ENCODE data around the gene EPSTI1.

EPSTI1 gene

GRCh38 chr13:42991898-42992763, at the start of gene EPSTI1:
Gene EPSTI1 (minus strand): TSS chr13:42992241. CDS start chr13:42992165, 76 bp downstream.
- DNase-seq: peak in 1 of 3 experiments; percentile 22

- no peak for DNase-seq
Observed at GRCh38 chr13:43041369-43041921, 49.4 kb upstream of the EPSTI1 start.

- DNase-seq: peak in 1 of 3 experiments; percentile 52
Observed at GRCh38 chr13:43040581-43041368, 48.7 kb upstream of the EPSTI1 start.

GRCh38 chr13:43039966-43040365, 47.9 kb upstream of the EPSTI1 start:
- no peak for DNase-seq

GRCh38 chr13:43036351-43037250, 44.6 kb upstream of the EPSTI1 start:
- no peak for DNase-seq

GRCh38 chr13:43033038-43033437, 41.0 kb upstream of the EPSTI1 start:
- DNase-seq: no peak

- no peak for DNase-seq
Observed at GRCh38 chr13:43031881-43032280, 39.8 kb upstream of the EPSTI1 start.

GRCh38 chr13:43030548-43030947, 38.5 kb upstream of the EPSTI1 start:
- no peak for DNase-seq

GRCh38 chr13:43026262-43026661, 34.2 kb upstream of the EPSTI1 start:
- DNase-seq: no peak

GRCh38 chr13:43023289-43023963, 31.4 kb upstream of the EPSTI1 start, which contains the start of gene DNAJC15:
Gene DNAJC15 (plus strand): TSS chr13:43023586. CDS start chr13:43023627, 41 bp downstream.
- peak in 1 of 3 experiments; percentile 62 for DNase-seq

GRCh38 chr13:43022934-43023288, 30.9 kb upstream of the EPSTI1 start:
- DNase-seq: no peak

- no peak for DNase-seq
Observed at GRCh38 chr13:43021926-43022670, 30.1 kb upstream of the EPSTI1 start.

GRCh38 chr13:43020794-43021193, 28.8 kb upstream of the EPSTI1 start:
- DNase-seq: no peak

GRCh38 chr13:43019811-43020210, 27.8 kb upstream of the EPSTI1 start:
- no peak for DNase-seq

- no peak for DNase-seq
Observed at GRCh38 chr13:43016226-43016625, 24.2 kb upstream of the EPSTI1 start.

GRCh38 chr13:43014162-43014561, 22.1 kb upstream of the EPSTI1 start:
- DNase-seq: no peak

GRCh38 chr13:43009506-43009905, 17.5 kb upstream of the EPSTI1 start:
- no peak for DNase-seq

- DNase-seq: no peak
Observed at GRCh38 chr13:43008596-43008995, 16.6 kb upstream of the EPSTI1 start.

- no peak for DNase-seq
Observed at GRCh38 chr13:43006893-43007631, 15.0 kb upstream of the EPSTI1 start.

Data from NCI-H1417 (cell line).